ENCODE results near the gene MAPK11. TPM values are rescaled to one million over a fixed set of nuclear protein-coding genes. Genes with fewer than 3 reads are reported as not detected.

The MAPK11 gene
- total RNA-seq, 4 donors from 2014 or later = 0.65 to 8.1 (median 2.9) TPM

- intact Hi-C loops (cut with DNase I; ENCODE audit: low total_unique reads) = no loop called here
- no peak for TF ChIP-seq POLR2A (IDR thresholded peaks at IDR 0.05)
- TF ChIP-seq, protein P1, sequence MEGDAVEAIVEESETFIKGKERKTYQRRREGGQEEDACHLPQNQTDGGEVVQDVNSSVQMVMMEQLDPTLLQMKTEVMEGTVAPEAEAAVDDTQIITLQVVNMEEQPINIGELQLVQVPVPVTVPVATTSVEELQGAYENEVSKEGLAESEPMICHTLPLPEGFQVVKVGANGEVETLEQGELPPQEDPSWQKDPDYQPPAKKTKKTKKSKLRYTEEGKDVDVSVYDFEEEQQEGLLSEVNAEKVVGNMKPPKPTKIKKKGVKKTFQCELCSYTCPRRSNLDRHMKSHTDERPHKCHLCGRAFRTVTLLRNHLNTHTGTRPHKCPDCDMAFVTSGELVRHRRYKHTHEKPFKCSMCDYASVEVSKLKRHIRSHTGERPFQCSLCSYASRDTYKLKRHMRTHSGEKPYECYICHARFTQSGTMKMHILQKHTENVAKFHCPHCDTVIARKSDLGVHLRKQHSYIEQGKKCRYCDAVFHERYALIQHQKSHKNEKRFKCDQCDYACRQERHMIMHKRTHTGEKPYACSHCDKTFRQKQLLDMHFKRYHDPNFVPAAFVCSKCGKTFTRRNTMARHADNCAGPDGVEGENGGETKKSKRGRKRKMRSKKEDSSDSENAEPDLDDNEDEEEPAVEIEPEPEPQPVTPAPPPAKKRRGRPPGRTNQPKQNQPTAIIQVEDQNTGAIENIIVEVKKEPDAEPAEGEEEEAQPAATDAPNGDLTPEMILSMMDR (IDR thresholded peaks at IDR 0.05) = no peak
- H3K4me3 ChIP-seq (ENCODE audit: low read depth, poor library complexity, severe bottlenecking) = no peak overlapping the region
- 75 to 81% methylated on average over 16 to 20 of the region's 20 CpGs for WGBS, 2 donors
- DNase-seq (ENCODE audit: low spot score in 2 of 2) = no peak
Observed at GRCh38 chr22:50246242-50247175, 23.7 kb downstream of the MAPK11 start.

DNA sequence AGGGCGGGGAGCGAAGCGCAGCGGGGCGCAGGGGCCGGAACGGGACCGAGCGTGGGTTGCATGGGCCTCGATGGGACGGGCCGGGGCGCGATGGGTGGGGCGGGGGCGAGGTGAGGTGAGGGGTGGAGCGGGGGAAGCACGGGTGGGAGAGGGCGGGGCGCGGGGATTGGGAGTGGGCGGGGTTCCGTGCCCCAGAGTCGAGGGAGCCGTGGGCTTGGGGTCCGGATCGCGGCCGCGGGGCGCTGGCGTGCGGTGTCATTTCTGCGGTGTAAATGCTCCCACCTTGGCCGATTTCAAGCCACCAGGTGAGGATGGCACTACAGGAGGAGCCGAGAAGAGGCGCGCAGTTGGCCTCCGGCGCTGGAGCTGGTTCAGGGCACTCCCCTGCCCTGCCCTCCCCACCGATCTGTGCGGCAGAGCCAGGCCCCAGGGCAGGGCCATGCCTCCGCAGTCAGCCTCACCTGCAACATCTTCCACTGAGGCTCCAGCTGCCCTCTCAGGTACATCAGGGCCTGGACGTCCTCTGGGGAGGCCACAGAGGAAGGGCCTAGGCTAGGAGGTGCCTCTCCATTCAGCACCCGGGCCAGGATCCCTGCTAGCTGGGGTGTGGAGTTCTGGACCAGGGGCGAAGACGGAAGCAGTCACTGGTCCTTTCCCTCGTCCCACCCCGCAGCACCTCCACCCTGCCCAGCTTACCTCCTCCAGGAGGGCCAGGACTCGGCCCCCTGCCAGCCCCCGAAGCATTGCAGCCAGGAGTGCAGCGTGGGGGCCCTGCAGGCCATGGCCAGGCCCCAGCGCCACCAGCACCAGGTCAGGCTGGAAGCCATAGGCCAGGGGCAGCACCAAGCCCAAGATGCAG, 24.7 kb downstream of the MAPK11 start:
- 13 to 21% methylated on average over 12 to 26 of the region's 53 CpGs for WGBS, 2 donors
- H3K4me3 ChIP-seq (ENCODE audit: low read depth, poor library complexity, severe bottlenecking) = peak overlapping the region; percentile 84
- DNase-seq (ENCODE audit: low spot score in 2 of 2) = no peak
- intact Hi-C loops (cut with DNase I; ENCODE audit: low total_unique reads) = no loop called here
- TF ChIP-seq POLR2A (IDR thresholded peaks at IDR 0.05) = no peak
- TF ChIP-seq, protein P1 (IDR thresholded peaks at IDR 0.05) = no peak

DNA sequence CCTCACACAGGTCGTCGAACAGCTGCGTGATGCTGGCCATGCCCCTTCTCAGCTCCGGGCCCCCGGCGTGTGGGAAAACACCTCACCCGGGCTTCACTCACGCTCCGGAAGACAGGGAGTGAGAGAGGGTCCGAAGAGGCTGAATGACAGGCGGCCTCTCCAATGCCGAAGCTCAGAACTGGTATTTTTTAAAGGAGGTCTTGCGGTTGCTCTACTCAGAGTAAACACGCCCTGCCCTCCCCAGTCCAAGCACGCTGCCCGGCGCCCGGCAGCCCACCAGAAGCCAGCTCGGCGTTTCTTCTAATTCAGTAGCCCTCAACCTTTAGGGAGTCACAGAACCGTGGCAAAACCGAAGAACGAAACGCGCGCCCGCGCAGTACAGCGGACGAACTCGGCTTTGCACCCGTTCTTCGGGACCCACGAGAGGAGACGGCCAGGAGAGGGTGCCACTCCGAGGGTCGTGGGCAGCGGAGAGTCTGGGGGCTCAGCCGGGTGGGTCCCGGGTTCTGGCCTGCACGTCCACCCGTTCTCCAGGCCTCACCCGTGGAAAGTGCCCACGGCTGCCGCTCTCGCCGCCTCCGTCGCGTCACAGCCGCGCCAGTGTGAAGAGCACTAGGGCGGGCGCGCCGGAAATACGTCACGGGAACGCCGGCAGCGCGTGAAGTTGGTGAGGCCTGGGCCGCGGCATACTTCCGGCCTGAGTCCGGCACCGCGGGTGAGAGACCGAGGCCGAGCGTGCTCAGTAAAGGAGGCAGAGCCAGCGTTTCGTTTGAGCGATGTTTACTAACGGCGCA, 25.6 kb downstream of the MAPK11 start, which contains the start of gene TUBGCP6:
TUBGCP6 (minus strand) TSS at position 604 of the 794 bp plus-strand sequence; CDS start at position 40, 564 bp downstream.
- intact Hi-C loops (cut with DNase I; ENCODE audit: low total_unique reads) = no loop called here
- TF ChIP-seq, protein P1 (IDR thresholded peaks at IDR 0.05) = no peak
- peak in 1 of 2 donors; percentile 32 for TF ChIP-seq POLR2A (IDR thresholded peaks at IDR 0.05)
- peak within 1 kb of the TSS; percentile 84 for H3K4me3 ChIP-seq (ENCODE audit: low read depth, poor library complexity, severe bottlenecking)
- WGBS, 2 donors = 0 to 1% methylated on average over 41 to 48 of the region's 76 CpGs
- DNase-seq (ENCODE audit: low spot score in 2 of 2) = peak; percentile 92 to 99

- peak overlapping the region; percentile 84 for H3K4me3 ChIP-seq (ENCODE audit: low read depth, poor library complexity, severe bottlenecking)
- intact Hi-C loops (cut with DNase I; ENCODE audit: low total_unique reads) = no loop called here
- no peak for TF ChIP-seq POLR2A (IDR thresholded peaks at IDR 0.05)
- TF ChIP-seq, protein P1 (IDR thresholded peaks at IDR 0.05) = no peak
- DNase-seq (ENCODE audit: low spot score in 2 of 2) = no peak
- 19 to 23% methylated on average over 27 of the region's 27 CpGs for WGBS, 2 donors
Observed at GRCh38 chr22:50243685-50244419, 26.3 kb downstream of the MAPK11 start.

Measured in lower leg skin (tissue), 4 donors.